HG03521 (cell line): ENCODE measurements around the gene FAM168A.
A peak's percentile ranks its signal among the peaks of the same experiment; 100 is the strongest.

Experiments
- ATAC-seq: cut with Tn5 transposase; IDR thresholded peaks from one replicate; pipeline ENCODE4 v1.9.1; 2021; ENCODE audit warnings: mild to moderate bottlenecking, moderate library complexity; ENCODE audit not compliant: unreplicated experiment

FAM168A gene

DNA sequence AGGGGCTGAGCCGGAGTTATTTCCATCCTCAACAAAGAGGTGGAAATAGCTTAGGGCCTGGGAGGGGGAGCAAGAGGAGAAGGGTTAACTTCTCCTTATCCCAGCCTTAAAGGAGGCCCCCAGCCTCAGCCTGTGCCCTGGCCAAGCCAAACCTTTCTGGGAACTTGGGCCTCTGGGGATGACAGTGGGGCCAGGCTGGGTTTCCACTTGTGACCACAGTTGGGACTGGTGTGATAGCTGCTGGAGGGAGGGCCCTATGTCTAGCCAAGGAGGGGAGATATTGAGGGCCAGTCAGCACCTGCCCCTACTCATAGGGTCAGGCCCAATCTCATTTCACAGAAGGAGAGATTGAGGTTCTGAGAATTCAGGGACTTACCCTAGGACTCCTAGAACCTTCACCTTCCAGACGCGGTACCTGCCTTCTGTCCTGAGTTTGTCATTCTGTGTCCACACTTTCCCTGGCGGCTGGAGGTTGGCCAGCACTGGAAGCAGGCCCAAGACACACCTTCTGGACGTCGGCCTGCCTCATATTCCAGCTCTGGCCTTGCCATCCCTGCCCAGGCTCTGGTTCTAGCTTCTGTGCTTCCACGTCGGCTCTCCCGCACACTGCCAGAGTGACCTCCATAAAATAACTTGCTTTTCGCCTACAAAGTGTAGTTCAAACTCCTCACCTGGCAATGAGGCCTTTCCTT lies 218.6 kb downstream of the FAM168A start:
- no peak for ATAC-seq

DNA sequence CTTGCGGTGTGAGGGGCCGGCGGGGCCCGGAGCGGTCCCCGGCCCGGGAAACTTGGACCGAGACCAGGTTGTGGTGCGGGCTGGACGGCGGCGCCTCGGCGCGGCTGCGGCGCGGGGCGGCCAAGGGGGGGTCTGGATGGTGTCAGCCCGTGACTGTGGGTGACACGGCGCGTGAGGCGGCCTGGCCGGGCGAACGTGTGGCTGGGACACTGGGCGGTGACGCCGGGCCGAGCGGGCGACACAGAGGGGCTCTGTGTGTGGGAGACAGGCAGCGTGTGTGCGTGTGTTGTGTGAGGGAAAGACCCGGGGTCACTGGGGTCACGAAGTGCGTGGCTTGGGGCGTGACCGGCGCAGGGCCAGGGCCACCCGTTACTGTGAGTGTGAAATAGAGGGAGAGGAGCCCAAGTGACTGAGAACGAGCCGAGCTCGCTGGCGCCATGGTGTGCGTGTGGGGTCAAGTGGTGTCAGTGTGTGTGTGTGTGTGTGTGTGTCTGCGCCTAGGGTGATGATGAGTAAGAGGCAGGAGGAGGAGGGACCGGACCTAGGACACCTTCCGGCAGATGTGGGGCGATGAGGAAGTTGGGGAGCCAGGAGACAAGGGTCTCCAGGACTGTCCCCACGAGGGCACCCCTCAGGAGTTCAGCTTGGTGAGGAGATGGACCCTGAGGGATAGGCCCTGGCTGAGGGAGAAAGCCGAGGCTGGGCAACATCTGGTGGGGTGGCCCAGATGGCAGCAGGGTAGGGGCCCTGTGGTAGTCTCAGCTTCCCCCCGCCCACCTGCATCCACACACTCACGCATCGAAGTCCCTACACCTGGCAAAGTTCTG lies 220.9 kb downstream of the FAM168A start:
- peak; percentile 21 for ATAC-seq

DNA sequence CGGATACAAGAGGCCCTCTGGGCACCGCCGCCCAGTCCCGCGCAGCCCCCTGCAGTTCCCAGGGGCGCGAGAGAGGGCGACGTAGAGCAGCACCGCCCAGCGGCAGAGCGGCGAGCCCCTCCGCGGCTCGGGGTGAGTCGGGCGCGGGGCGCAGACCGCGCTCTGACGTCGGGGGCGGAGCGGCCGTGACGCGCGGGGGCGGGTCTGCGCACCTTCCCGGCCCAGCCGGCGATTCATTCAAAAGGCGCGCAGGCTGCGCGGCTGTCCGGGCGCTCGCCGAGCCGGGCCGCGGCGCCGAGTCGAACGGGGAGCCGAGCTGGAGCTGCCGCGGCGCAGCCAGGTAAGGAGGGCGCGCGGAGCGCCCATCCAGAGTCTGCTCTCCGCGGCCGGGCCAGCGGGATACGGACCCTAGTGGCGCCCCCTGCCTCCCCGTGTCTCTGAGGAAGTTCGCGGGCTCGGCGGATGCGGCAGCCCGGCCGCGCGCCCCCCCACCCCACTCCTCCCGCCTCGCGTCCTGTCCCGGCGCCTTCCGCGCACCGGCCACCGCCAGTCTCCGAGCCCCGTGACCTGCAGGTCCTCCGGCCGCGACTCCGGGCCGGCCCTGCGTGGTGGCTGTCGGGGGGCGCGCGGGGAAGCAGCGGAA lies 221.6 kb downstream of the FAM168A start, which contains the start of gene RELT:
RELT (plus strand) TSS at position 240 of the 643 bp plus-strand sequence. CDS start 12,738 bp downstream, outside the sequence.
- peak; percentile 78 for ATAC-seq

DNA sequence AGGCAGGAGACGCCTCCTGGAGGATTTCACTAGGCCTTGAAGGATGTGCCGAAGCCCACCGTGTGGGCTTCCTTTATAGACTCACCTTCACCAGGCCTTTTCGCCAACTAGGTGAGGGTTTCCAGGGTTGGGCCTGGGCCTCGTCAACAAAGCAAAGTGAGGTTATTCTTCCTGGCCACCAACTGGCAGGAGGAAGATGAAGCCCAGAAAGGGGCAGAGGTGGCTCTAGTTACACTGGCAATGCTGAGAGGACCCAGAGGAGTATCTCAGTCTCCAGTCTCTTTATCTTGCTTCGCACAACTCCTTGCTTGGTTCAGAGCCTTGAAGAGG lies 222.1 kb downstream of the FAM168A start:
- ATAC-seq, result no peak

DNA sequence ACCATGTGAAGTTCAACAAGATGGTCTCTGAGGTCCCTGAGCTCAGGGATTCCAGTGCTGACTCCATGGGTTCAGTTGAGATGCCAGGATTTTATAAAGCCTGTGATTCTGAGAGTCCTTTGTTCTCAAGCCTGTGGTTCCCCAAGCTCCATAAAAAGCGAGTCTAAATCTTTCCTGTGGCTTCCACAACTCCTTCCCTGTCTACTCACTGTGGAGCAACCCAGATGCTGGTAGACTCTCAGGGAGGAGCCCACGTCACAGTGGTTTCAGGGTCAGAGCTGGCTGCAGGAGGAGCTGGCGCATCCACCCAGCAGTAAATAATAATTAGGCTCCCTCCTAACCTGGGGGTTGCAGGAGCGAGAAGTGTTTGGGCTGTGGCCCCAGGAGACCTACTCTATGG lies 223.8 kb downstream of the FAM168A start:
- ATAC-seq, result no peak

DNA sequence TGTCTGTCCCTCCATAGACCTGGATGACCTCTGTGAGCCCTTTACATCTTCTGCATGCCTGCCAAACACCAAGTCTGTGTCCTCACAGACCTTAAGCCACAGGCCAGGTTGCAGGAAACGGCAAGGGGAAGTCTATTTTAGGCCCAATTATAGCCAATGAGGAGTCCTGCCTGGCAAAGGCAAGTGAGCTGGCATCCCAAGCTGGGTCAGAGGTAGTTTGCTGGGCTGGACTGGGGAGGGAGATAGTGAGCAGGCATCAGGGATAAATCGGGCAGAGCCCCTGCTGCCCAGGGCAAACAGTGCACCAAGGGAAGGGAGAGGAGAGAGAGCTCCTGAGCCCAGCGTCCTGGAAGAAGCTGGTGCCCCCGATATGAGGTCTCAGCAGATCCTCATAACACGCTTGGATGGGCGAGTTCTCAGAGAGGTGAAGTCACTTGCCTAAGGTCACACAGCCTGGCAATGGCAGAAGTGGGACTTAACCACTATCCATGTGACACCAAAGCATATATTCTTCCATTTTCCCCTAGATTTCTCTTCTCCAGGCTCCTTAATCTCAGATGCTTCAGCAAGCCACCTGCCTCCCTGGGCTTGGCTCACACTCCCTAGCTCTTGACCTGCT lies 225.4 kb downstream of the FAM168A start:
- ATAC-seq, result no peak

DNA sequence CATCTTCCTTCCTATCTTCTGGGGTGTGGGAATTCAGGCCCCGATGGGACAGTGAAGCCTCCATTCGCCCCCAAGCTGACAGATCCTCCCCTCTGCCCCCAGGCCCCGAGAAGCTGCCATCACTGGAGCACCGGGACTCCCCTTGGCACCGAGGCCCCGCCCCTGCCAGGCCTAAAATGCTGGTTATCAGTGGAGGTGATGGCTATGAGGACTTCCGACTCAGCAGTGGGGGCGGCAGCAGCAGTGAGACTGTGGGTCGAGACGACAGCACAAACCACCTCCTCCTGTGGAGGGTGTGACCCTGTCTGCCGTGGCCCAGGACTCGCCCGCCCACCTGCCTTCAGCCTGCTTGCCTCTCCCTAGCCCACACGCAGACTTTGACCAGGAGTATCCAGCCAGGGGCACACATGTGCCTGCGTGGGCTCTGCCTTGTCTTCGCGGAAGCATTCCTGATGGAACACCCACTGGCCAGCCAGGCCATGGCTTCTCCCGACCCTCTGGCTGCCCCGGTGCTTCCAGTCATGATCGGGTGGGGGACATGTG lies 230.4 kb downstream of the FAM168A start:
- ATAC-seq, result no peak

DNA sequence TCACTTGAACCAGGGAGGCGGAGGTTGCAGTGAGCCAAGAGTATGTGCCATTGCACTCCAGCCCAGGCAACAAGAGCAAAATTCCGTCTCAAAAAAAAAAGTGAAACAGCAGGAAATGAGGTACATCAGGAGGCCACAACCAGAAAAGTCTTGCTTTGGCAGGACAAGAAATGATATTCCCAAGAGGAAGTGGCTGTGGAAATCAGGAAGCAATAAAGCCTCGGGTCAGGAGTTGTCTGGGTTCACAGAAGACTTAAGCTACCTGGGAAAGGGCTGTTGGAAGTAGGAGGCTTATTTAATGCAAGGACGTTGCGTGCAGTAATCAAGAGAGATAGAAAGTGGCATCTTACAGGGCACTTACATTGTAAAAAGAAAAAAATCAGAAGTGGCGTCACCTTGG lies 231.0 kb downstream of the FAM168A start:
- no peak for ATAC-seq

DNA sequence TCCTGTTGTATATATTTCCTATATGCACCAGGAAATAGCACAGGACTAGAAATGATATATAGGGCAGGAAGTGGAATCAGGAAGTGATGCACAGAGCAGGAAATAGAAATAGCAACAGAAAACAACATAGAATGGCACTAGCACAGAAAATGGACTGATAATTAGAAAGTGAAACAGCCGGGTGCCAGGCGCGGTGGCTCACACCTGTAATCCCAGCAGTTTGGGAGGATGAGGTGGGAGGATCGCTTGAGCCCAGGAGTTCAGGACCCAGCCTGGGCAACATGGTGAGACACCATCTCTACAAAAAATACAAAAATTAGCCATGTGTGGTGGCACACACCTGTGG lies 231.7 kb downstream of the FAM168A start:
- ATAC-seq, result no peak

DNA sequence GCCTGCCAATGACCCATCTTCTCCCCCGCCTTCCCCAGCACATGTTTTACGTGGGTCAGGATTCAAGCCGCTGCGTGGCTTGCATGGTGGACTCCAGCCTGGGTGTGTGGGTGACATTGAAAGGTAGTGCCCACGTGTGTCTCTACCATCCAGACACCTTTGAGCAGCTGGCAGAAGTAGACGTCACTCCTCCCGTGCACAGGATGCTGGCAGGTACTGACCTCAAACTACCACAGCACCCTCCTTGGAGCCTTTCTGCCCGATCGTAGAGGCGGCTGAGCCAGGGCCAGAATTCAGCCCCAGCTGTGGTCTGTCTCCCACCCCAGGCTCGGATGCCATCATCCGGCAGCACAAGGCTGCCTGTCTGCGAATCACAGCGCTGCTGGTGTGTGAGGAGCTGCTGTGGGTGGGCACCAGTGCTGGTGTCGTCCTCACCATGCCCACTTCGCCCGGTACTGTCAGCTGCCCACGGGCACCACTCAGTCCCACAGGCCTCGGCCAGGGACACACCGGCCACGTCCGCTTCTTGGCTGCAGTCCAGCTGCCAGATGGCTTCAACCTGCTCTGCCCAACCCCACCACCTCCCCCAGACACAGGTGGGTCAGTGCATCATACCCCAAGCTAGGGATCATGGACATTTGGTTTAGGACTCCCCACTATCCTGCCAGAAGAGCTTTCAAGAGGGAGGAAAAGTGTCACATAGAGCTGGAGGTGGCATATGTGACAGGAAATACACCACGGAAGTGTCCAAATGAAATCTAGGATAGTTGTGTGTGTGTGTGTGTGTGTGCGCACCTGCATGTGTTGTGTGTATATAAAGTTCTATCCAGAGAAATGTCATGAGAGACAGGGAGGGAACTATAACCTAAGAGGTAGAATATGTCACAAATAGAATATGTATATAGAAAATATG lies 232.3 kb downstream of the FAM168A start:
- ATAC-seq, result no peak

DNA sequence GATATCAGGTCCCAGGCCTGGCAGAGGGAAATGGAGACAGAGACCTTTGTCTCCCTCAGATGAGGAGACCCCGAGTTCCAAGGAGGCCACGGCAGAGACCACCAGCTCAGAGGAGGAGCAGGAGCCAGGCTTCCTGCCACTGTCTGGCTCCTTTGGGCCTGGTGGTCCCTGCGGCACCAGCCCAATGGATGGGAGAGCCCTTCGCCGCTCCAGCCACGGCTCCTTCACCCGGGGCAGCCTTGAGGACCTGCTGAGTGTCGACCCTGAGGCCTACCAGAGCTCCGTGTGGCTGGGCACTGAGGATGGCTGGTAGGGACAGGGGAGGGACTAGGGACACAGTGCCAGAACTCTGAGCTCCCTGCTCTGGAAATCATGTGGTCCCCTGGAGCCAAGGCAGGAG lies 234.8 kb downstream of the FAM168A start:
- ATAC-seq, result no peak

DNA sequence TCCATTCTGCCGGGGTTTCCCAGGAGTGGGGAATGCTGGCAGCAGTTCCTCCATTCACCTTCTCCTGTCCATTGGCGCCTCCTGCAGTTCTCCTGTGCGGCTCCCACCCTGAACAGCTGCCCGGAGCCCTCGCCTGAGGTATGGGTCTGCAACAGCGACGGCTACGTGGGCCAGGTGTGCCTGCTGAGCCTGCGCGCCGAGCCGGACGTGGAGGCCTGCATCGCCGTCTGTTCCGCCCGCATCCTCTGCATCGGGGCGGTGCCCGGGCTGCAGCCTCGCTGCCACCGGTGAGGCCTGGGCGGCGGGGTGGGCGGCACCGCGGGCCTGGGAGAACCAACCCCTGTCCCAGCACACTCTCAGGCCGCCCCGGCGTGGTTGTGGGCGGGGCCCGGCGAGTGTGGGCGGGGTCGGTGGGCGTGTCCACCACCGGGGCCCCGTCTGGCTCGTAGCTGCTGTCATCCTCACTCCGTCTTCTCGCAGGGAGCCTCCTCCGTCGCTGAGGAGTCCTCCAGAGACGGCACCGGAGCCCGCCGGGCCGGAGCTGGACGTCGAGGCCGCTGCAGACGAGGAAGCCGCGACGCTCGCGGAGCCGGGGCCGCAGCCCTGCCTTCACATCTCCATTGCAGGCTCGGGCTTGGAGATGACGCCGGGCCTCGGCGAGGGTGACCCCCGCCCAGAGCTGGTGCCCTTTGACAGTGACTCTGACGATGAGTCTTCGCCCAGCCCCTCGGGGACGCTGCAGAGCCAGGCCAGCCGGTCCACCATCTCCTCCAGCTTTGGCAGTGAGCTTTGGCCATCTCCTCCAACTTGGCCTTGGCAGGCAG lies 235.7 kb downstream of the FAM168A start:
- no peak for ATAC-seq

DNA sequence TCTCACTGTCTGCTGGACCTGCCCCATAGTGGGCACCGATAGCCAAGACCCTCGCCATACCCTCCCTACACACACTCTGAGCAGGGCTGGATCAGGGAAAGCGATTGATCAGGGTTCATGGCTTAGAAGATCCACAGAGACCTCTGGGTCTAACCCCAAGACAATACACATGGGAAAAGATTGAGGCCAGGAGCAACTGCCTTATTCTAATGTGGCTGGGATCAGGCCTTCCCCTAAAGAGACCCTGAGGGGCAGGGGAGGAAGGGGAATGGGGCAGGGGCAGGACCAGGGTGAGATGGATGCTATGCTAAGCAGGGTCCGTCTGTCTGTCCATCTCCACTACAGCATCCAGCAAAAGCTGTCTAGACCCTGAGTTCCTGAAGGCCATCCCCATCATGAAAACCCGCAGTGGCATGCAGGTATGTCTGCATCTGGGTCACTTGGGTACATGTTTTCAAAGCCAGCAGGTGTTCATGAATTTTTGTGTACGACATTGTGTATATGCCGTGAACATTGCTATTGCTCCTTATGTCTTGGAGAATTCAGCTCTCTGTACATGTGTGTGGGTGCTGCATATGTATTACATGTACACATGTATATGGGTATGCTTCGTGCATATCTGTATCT lies 237.1 kb downstream of the FAM168A start:
- ATAC-seq, result no peak

DNA sequence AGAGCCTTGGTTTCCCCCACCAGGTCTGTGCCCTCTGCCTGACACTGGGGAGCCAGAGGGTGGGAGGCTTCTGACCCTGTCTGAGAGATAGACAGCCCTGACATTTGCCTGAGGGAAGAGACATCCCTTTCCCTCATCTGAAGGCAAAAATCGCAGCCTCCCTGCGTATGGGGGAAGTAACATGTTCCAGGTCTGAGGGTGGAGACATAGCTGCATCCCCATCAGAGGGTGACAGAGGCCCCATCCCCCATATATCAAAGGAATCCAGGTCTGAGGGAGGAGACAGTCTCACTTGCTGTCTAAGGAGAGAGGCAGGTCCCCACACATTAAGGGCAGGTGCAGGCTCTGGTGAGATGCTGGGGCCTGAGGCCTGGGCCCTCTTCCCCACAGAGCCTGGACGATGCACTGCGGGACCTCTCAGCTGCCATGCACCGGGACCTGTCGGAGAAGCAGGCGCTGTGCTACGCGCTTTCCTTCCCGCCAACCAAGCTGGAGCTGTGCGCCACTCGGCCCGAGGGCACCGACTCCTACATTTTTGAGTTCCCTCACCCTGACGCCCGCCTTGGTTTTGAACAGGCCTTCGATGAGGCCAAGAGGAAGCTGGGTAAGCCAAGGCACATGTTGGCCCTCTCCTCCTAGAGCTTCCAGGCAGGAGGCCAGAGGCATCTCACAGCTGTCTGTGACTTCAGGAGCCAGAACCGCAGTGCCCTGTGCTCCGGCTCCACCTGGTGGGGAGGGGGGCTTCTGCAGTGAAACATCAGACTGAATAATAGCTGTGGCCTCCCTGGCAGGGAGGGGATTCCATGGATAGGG lies 237.8 kb downstream of the FAM168A start:
- ATAC-seq, result no peak

DNA sequence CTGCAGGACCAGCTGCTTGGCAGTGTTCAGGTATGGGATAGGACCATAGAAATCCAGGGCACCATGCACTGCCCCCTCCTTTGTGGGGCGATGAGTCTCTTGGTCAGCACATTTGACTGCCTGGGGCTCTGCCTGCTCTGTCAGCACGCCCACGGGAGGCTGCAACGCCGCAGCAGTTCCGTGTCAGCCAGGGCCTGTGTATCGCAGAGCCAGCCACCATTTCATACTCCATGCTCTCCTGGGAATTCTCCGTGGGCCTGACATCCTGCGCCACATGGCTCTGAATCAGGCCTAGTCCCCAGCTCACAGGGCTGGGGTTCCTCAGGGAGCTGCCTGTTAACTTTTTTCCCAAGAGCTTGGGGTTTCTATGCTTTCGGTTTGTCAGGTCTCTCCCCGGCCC lies 238.6 kb downstream of the FAM168A start:
- no peak for ATAC-seq

DNA sequence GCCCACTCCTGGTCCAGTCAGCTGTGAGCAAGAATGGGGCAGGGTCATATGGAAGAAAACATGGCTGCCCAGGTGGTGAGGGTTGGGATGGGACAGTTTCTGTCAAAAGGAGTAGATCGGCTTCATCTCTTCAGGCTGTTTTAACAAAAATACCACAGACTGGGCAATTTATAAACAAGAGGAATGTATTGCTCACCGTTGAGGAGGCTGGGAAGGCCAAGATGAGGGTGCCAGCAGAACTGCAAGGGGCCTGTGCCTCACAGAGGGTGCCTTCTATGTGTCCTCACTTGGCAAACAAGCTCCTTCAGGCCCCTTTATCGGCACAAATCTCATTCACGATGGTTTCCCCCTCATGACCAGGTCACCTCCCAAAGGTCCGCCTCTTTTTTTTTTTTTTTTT lies 239.8 kb downstream of the FAM168A start:
- ATAC-seq, result no peak

DNA sequence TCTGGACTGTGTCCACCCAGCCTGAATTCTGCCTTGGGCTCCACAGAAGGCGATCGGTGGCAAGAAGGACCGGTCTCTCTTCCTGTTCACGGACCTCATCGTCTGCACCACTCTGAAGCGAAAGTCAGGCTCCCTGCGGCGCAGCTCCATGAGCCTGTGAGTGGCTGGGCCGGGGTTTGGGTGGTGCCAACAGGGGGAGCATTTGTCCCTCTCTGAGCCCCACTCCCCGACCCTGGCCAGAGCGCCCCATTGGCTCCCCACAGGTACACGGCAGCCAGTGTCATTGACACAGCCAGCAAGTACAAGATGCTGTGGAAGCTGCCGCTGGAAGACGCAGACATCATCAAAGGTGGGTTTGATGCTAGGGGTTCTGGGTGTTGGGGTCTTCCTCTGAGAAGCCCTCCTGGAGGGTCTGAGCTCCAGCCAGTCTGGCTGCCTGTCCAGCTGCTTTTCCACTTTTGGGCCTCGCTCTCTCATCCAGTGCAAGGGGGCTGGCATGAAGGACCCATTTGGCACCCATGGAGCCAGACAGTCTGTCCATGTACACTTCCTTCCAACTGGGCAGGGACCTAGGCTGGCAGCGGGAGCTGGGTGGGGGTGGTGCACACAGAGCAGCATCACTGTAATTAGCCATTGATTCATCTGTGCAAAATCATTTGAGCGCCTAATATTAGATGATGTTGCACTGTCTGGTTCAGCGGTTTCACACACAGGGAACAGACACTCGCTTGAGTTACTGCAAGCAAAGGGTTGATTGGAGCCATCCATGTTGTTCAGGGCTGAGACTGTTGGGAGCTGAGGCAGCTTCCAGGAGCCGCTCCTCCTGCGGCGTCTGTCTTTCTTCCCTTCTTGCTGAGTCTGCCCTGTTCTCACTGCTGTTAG lies 240.7 kb downstream of the FAM168A start:
- ATAC-seq, result no peak
